Suppressor macrophage treated with lipopolysaccharide for 4 hours (primary cell): ENCODE results near the gene ATRAID.
"Not testable (repeated sequence)": the region's sequence is repeated elsewhere in the genome, so short reads cannot be mapped to it uniquely, and the experiment has no call there.

Experiments
- DNase-seq: peaks from one replicate; pipeline ENCODE4 v3.0.0-alpha.2; 2020

ATRAID gene

GRCh38 chr2:27194538-27195354, 17.1 kb upstream of the ATRAID start:
- no peak for DNase-seq

- DNase-seq: not testable (repeated sequence)
Measured at GRCh38 chr2:27195799-27196198, 16.0 kb upstream of the ATRAID start.

GRCh38 chr2:27198068-27198467, 13.8 kb upstream of the ATRAID start:
- DNase-seq: not testable (repeated sequence)

GRCh38 chr2:27198627-27199026, 13.2 kb upstream of the ATRAID start:
- DNase-seq: no peak

GRCh38 chr2:27199241-27199640, 12.6 kb upstream of the ATRAID start:
- DNase-seq: no peak

- no peak for DNase-seq
Measured at GRCh38 chr2:27201675-27202074, 10.2 kb upstream of the ATRAID start.

- DNase-seq: peak; percentile 77
Measured at GRCh38 chr2:27202854-27203253, 9.0 kb upstream of the ATRAID start.

- no peak for DNase-seq
Measured at GRCh38 chr2:27203741-27204140, 8.1 kb upstream of the ATRAID start.

GRCh38 chr2:27204566-27204965, 7.3 kb upstream of the ATRAID start:
- no peak for DNase-seq

GRCh38 chr2:27205206-27205605, 6.6 kb upstream of the ATRAID start:
- no peak for DNase-seq

- no peak for DNase-seq
Measured at GRCh38 chr2:27206346-27206745, 5.5 kb upstream of the ATRAID start.

- no peak for DNase-seq
Measured at GRCh38 chr2:27208486-27209050, 3.3 kb upstream of the ATRAID start.

GRCh38 chr2:27209621-27210401, 2.0 kb upstream of the ATRAID start:
- DNase-seq: no peak

- no peak for DNase-seq
Measured at GRCh38 chr2:27211241-27211942, 449 bp upstream of the ATRAID start.

- DNase-seq: peak; percentile 61
Measured at GRCh38 chr2:27212626-27213471, 1.0 kb downstream of the ATRAID start.

GRCh38 chr2:27214941-27215340, 3.1 kb downstream of the ATRAID start:
- no peak for DNase-seq

- no peak for DNase-seq
Measured at GRCh38 chr2:27216416-27217137, 4.7 kb downstream of the ATRAID start.

GRCh38 chr2:27217173-27218121, 5.6 kb downstream of the ATRAID start, which contains the start of gene CAD:
CAD (plus strand) TSS chr2:27217369; CDS start chr2:27217552, 183 bp downstream.
- DNase-seq: peak; percentile 92

GRCh38 chr2:27218614-27219013, 6.8 kb downstream of the ATRAID start:
- no peak for DNase-seq

GRCh38 chr2:27219091-27219490, 7.2 kb downstream of the ATRAID start:
- DNase-seq: peak; percentile 13
